ENCODE data around the gene TP53TG5. TPM values are rescaled to one million over a fixed set of nuclear protein-coding genes. Genes with fewer than 3 reads are reported as not detected.

Gene TP53TG5
- total RNA-seq, 1 donor from 2014 or later: not detected

DNA sequence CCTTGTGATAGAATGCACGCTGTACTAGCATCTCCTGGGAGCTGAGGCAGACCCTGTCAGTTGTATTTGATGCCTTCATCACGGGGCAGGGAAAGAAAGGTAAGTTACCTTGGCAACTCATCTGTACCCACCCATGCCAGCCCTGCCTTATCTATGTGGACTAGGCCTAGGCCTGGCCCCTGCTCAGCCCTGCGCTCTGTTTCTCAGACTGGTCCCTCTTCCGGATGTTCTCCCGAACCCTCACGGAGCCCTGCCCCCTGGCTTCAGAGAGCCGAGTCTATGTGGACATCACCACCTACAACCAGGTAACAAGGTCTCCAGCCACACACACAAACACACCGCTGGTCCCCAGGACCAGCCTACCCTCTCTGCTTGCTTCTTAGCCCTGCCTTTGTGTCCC is 42.0 kb upstream of the TP53TG5 start:
- Mint-ChIP-seq H3K9me3 (no peaks in the 10 kb centered on the region), H3K27me3 (no peaks in the 10 kb centered on the region), H3K4me3 (peak overlapping the region; percentile 20), H3K4me1 (ENCODE audit: unreplicated experiment) (peaks cover 13% of the 10 kb centered on the region), H3K27ac (no peak overlapping the region), H3K36me3 (peaks cover 15% of the 10 kb centered on the region)
- no peak for DNase-seq (ENCODE audit: extremely low spot score, unreplicated experiment)
- TF ChIP-seq, protein P1, sequence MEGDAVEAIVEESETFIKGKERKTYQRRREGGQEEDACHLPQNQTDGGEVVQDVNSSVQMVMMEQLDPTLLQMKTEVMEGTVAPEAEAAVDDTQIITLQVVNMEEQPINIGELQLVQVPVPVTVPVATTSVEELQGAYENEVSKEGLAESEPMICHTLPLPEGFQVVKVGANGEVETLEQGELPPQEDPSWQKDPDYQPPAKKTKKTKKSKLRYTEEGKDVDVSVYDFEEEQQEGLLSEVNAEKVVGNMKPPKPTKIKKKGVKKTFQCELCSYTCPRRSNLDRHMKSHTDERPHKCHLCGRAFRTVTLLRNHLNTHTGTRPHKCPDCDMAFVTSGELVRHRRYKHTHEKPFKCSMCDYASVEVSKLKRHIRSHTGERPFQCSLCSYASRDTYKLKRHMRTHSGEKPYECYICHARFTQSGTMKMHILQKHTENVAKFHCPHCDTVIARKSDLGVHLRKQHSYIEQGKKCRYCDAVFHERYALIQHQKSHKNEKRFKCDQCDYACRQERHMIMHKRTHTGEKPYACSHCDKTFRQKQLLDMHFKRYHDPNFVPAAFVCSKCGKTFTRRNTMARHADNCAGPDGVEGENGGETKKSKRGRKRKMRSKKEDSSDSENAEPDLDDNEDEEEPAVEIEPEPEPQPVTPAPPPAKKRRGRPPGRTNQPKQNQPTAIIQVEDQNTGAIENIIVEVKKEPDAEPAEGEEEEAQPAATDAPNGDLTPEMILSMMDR (conservative IDR thresholded peaks at IDR 0.05): no peak

DNA sequence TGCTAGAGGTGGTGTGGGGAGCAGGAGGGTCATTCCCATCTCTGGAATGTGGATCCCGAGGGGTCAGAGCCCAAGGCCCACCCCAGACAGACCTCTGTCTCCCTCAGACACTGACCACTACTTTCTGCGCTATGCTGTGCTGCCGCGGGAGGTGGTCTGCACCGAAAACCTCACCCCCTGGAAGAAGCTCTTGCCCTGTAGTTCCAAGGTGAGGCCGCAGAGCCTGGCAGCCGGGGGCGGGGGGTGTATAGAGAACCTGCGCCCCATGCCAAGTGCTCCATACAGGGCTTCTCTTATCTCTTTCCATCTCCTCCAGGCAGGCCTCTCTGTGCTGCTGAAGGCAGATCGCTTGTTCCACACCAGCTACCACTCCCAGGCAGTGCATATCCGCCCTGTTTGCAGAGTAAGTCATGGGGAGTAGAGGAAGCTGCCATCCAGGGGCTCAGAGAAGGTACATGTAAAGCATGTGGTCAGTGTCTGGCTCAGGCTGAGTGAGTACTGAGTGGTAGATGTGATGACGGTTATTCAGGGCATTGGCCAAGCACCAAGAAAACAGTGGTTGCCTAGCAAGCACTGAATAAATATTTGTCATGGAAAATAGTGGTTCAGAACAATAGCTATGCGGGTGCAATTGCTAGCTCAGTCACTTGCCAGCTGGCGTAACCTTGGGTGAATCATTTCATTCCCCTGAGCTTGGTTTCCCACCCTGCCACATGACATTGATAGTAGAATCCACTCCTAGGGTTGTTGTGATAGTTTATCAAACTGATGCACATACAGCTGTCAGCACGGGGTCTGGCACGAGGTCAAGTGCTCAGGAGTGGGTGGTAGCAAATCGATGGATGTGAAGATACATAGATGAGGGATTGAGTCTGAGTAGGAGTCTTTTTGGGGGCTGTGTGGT is 41.3 kb upstream of the TP53TG5 start:
- H3K4me1 Mint-ChIP-seq (ENCODE audit: unreplicated experiment): peaks cover 14% of the 10 kb centered on the region
- H3K4me3 Mint-ChIP-seq: peak overlapping the region; percentile 71

DNA sequence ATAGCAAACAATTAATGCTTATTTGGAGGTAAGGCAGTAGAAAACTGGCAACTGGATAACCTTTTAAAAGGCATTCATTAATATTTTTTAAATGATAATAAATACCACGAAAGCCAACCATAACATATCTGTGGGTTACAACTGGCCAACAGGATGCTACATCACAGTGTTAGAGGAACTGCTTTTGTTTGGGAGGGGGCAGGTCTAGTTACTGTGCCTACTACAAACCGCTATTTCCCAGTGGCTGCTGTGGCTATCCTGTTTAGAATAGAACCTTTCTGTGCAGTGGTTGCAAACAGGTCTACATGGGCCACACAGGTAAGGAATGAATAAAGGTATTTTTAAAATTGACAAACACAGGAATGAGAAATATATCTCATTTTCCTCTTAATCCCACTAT is 38.8 kb upstream of the TP53TG5 start:
- DNase-seq (ENCODE audit: extremely low spot score, unreplicated experiment): peak; percentile 6
- Mint-ChIP-seq H3K4me1 (ENCODE audit: unreplicated experiment) (peaks cover 14% of the 10 kb centered on the region), H3K27me3 (no peaks in the 10 kb centered on the region), H3K36me3 (peaks cover 10% of the 10 kb centered on the region), H3K9me3 (no peaks in the 10 kb centered on the region), H3K27ac (no peak overlapping the region), H3K4me3 (peak overlapping the region; percentile 97)
- TF ChIP-seq, protein P1 (conservative IDR thresholded peaks at IDR 0.05): no peak

More for the DNA sequence above, 41.3 kb upstream of the TP53TG5 start:
- no peaks in the 10 kb centered on the region for H3K9me3 Mint-ChIP-seq
- H3K27me3 Mint-ChIP-seq: no peaks in the 10 kb centered on the region
- TF ChIP-seq, protein P1 (conservative IDR thresholded peaks at IDR 0.05): no peak
- H3K27ac Mint-ChIP-seq: peak overlapping the region; percentile 58
- H3K36me3 Mint-ChIP-seq: peaks cover 12% of the 10 kb centered on the region
- no peak for DNase-seq (ENCODE audit: extremely low spot score, unreplicated experiment)

DNA sequence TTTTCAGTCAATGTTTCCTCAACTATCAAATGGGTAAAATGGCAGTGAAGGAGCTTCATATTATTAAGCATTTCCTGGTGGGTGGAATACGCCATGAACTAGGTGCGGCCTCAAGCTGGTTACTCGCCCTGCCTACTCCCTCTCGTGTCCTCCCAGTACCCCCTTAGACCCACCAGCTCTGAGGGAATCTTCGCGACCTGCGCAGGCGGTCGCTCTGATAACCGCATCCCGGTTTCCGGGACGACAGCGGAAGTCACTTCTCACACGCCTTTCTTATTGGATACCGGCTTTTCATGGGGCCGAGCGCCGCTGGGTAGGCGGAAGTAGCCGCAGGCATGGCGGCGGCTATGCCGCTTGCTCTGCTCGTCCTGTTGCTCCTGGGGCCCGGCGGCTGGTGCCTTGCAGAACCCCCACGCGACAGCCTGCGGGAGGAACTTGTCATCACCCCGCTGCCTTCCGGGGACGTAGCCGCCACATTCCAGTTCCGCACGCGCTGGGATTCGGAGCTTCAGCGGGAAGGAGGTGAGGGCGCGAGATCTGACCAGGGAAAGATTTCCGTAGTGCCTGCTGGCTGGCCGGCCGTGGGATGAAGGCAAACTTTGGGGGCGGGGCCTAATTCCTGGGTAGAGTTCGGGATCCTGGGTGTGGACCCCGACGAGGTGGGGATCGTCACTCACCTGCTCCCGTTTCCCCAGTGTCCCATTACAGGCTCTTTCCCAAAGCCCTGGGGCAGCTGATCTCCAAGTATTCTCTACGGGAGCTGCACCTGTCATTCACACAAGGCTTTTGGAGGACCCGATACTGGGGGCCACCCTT is 37.9 kb upstream of the TP53TG5 start, which contains the start of gene PIGT:
PIGT (plus strand) TSS at position 320 of the 816 bp plus-strand sequence; CDS start at position 336, 16 bp downstream.
- TF ChIP-seq, protein P1 (conservative IDR thresholded peaks at IDR 0.05): peak; percentile 22
- Mint-ChIP-seq H3K4me1 (ENCODE audit: unreplicated experiment) (peaks cover 14% of the 10 kb centered on the region), H3K27me3 (no peaks in the 10 kb centered on the region)

DNA sequence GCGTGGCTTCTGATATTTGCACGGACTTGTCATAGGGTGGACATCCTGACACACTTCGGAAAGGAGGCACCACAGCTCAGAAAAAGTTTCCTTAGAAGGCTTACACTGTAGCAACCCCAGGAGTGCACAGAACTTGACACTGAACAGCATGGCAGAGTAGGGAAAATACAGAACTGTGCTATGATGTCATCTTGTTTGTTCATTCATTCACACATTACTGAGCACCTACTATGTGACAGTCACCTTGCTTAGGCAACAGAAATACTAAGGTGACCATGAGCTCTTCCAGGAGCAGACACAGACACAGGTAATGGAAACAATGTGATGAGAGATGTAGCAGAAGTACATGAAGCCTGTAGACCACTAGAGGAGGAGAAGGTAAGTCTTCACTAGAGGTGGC is 35.4 kb upstream of the TP53TG5 start:
- H3K27ac Mint-ChIP-seq: no peak overlapping the region
- H3K4me3 Mint-ChIP-seq: no peak overlapping the region
- H3K36me3 Mint-ChIP-seq: no peaks in the 10 kb centered on the region
- no peaks in the 10 kb centered on the region for H3K9me3 Mint-ChIP-seq
- H3K4me1 Mint-ChIP-seq (ENCODE audit: unreplicated experiment): peaks cover 14% of the 10 kb centered on the region
- H3K27me3 Mint-ChIP-seq: peaks cover 2% of the 10 kb centered on the region
- DNase-seq (ENCODE audit: extremely low spot score, unreplicated experiment): no peak
- TF ChIP-seq, protein P1 (conservative IDR thresholded peaks at IDR 0.05): no peak

More for the DNA sequence above, 37.9 kb upstream of the TP53TG5 start, which contains the start of gene PIGT:
- peaks cover 10% of the 10 kb centered on the region for H3K36me3 Mint-ChIP-seq
- no peaks in the 10 kb centered on the region for H3K9me3 Mint-ChIP-seq
- peak; percentile 80 for DNase-seq (ENCODE audit: extremely low spot score, unreplicated experiment)
- peak within 1 kb of the TSS; percentile 97 for H3K4me3 Mint-ChIP-seq
- H3K27ac Mint-ChIP-seq: peak within 1 kb of the TSS; percentile 91

Data from type B pancreatic cell (in vitro differentiated cells).